Stimulated activated CD4-positive, alpha-beta T cell treated with anti-CD3 and anti-CD28 coated beads, Interleukin-2, amount 100 ng/mL, for 24 hours (primary cell): ENCODE results near the gene PDE4C.

Source experiments
- DNase-seq, 2 donors: peaks; one replicate each; pipeline ENCODE4 v3.0.0-alpha.2; 2020

Gene PDE4C

GRCh38 chr19:18225702-18226468, at the start of gene PDE4C:
Gene PDE4C (minus strand): TSS chr19:18226438. CDS start chr19:18226415, 23 bp downstream.
- no peak for DNase-seq

- DNase-seq = no peak
Observed at GRCh38 chr19:18274781-18275356, 48.6 kb upstream of the PDE4C start.

DNA sequence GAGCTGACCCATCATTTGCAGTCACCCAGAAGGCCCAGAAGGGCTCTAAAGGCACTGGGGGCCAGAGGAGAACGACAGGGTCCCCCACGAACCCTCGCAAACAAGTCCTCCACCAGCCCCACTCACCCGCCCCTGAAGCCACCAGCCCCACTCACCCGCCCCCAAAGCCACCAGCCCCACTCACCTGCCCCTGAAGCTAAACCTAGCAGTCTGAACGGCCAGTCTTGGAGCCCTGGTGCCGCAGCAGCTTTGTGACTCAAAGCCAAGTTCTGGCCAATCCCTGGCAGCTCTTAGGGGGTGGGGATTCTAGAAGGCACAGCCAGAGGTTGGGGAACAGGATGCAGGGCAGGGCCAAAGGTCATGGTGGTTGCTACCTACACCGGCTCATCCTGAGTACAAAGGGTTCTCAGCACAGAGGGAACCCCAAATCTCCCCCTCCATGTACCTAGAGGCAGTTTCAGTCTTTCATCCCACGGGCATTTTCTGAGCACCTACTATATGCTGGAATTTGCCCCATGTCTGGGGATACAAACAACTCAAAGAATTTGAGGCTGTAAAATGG, 48.1 kb upstream of the PDE4C start, which contains the start of gene IQCN:
Gene IQCN, minus strand, starts transcription at position 234 of the 562 bp plus-strand sequence. CDS start 4,974 bp downstream, outside the sequence.
- DNase-seq = no peak

GRCh38 chr19:18273561-18274218, 47.5 kb upstream of the PDE4C start:
- DNase-seq = no peak

DNA sequence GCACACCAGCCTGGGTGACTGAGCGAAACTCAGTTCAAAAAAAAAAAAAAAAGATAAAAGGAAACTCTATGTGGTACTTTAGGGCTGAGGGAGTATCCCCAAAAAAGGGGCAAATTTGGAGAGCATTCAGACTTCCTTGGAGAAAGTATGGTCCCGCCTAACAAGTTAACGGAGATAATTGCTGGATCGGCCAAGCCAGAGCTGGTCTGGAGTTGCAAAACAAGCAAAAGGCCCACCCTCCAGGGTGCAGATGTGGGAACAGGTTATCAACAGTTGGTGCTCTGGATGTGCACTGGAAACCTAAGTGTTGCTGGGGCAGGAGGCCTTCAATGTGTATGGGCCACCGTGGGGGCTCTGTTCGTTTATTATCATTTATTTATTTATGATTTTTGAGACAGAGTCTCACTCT, 45.2 kb upstream of the PDE4C start:
- DNase-seq = no peak

DNA sequence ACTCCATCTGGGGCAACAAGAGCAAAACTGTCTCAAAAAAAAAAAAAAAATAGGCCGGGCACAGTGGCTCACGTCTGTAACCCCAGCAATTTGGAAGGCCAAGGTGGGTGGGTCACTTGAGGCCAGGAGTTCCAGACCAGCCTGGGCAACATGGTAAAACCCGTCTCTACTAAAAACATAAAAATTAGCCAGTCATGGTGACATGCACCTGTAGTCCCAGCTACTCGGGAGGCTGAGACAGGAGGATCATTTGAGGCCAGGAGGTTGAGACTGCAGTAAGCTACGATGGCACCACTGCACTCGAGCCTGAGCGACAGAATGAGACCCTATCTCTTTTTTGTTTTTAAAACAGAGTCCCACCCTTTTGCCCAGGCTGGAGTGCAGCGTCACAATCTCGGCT, 44.1 kb upstream of the PDE4C start:
- no peak for DNase-seq

GRCh38 chr19:18269070-18269723, 43.0 kb upstream of the PDE4C start:
- DNase-seq = no peak

- DNase-seq = no peak
Observed at GRCh38 chr19:18266771-18267686, 40.8 kb upstream of the PDE4C start.

DNA sequence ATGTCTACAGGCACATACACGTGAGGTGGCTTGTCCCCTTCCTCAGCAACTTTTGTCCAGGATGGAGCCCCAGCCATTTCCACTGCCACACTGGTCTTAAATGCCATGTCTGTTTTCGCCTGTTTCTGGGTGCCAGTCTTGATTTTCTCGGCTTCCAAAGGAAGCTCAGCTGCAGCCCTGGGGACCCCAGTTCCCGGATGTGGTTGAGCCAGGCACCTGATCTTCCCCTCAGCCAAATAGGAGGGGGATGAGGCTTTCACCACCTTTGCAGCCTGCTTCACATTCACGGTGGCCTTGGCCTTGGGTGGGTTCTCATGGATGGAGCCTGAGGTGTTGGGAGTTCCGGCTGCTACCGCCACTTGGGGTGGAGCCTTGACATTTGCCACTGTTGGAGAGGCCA, 39.3 kb upstream of the PDE4C start:
- no peak for DNase-seq

DNA sequence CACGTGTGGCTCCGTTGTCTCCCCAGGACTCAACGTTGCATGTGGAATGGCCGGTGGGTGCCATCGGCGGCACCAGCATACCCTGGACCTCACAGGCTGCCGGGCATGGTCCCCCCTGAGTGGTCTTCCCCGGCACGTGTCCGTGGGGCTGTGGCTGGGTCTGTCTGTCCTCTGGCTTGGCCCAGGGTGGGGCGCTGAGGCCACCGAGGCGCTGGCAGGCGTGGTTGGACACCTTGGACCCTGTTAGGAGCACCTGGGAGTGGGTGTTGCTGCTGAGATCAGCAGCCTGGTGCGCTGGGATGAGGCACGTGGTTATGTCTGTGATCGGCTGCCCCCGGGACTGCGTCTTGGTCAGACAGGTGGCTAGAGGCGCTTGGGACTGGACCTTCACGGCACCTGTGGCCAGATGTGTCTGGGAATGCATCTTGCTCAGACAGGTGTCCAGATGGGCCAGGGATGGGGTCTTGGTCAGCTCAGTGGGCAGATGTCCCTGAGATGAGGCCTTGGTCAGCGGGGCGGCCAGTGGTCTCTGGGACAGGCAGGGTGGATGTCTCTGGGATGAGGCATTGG, 38.8 kb upstream of the PDE4C start:
- DNase-seq = no peak

DNA sequence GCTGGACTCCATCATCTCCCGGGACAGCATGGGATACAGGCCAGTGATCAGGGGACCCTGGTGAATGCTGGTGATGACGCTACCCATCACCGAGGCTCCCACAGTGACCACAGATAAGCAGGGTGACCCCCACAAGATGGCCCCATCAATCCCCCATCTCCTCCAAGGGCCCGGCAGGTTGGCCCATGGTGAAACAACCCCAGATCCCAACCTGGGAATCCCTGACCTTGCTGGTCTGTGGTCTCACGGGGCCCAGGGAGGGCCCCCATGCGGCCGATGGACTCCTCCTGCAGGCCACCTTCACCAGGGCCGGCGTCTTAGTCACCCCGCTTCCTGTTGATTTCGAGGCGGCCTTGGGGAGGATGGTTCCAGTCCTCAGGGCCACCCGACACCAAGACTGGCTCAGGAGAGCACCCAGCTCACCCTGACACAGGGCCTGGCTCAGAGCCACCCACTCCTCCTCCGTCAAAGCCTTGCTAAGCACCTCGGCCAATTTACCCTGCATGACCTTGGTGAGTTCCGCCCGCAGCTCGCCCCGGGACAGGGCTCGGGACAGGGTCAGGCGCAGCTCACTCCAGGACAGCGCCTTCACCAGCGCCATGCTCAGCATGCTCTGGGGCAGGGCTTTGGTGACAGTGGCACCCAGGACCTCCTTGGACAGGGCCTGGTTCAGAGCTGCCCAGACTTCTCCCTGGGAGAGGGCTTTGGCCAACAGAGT, 38.1 kb upstream of the PDE4C start:
- DNase-seq = no peak

GRCh38 chr19:18263324-18264136, 37.3 kb upstream of the PDE4C start:
- DNase-seq = no peak

GRCh38 chr19:18262917-18263316, 36.7 kb upstream of the PDE4C start:
- DNase-seq = no peak

GRCh38 chr19:18262144-18262543, 35.9 kb upstream of the PDE4C start:
- DNase-seq = no peak

DNA sequence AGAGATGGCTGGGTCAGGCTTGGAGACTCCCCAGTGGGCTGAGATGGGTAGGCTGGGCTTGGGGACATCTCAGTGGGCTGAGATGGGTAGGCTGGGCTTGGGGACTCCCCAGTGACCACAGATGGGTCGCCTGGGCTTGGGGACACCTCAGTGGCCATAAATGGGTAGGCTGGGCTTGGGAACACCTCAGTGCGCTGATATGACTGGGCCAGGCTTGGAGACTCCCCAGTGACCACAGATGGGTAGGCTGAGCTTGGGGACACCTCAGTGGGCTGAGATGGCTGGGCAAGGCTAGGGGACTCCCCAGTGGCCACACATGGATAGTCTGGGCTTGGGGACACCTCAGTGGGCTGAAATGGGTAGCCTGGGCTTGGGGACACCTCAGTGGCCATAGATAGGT, 35.2 kb upstream of the PDE4C start:
- no peak for DNase-seq

- DNase-seq = no peak
Observed at GRCh38 chr19:18259893-18260292, 33.7 kb upstream of the PDE4C start.

DNA sequence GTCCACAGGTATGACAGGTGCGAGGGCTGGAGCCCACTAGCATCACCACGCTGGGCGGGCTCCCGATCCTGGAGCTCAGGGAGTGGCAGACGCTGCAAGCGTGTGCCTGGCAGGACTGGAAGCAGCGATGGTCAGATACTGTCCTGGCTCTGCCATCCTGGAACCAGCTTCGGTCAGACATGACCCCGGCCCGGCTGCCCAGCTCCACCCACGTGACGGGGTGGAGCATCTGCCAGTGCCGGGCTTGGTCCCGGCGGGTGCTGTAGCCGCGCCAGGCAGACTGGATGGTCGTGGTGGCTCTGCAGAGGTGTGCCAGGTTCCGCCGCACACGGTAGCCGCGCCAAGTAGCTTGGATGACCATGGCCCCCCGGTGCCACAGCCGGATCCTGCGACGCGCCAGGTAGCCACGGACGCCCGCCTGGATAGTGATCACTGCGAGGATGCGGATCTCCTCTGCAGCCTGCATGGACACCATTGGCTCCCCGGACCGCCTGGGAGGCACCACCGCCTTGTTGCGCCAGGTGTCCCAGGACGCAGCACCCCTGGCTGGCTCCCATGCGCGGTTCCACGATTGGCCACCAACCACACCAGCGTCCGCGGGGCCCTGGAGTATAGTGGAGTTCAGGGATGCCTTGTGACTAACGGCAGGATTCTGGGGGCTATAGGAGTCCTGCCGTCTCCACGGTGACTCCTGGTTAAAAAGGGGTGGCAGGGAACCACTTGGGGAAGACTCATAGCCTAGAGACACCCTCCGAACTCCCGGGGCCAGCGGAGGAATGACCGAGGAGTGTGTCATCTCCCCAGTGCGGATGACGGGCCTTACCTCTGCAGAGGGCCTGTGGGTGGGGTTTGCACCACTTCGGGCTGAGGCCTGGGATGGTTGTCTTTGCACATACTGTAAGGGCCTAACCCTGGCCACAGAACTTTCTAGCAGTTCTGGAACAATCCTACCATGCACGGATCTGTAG, 31.5 kb upstream of the PDE4C start:
- no peak for DNase-seq

GRCh38 chr19:18254546-18255503, 28.6 kb upstream of the PDE4C start:
- no peak for DNase-seq
